ENCODE results near the gene TMEM123. TPM values are rescaled to one million over a fixed set of nuclear protein-coding genes. Genes with fewer than 3 reads are reported as not detected.

TMEM123 gene
- total and polyA plus RNA-seq, 2 donors (not counting 3 experiments of a cell fraction or from before 2014, with no cell fraction given): 201 to 257 TPM

DNA sequence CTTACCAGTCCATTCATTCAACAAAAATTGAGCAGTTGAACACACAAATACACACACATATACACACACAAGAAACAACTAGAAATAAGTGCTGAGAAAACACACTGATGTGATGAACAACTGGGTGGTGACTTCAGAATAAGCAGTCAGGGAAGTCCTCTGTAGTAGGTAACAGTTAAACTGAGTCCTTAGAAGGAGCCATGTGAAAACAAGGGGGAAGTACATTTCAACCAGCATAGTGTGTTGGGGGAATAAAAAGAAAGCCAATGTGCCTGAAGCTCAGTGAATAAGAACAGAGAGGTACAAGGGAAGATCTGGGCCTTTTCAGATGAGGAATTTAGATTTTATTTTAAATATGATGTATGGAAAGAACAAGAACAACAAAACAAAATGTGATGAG lies 6.8 kb upstream of the TMEM123 start:
- ChIA-PET POLR2A (no interaction called here), CTCF (interaction anchor here (3.1 kb wide), 1 partner anchor 69 kb away, joined by 13 read pairs; no protein-coding TSS in a partner anchor)
- no peak overlapping the region for H2AFZ ChIP-seq (ENCODE audit: low read depth, low read length)
- H3K9me1 ChIP-seq (replicated peaks; ENCODE audit: control insufficient read depth, extremely low read depth, insufficient read depth, low read length): no peaks in the 10 kb centered on the region
- H3K9me3 ChIP-seq (replicated peaks; ENCODE audit: control insufficient read depth, insufficient read depth, low read length): no peaks in the 10 kb centered on the region
- H3K36me3 ChIP-seq (ENCODE audit: control insufficient read depth in 2 of 2, extremely low read depth in 1 of 2, insufficient read depth in 2 of 2, low read length in 2 of 2): no peaks in the 10 kb centered on the region
- BruUV-seq (replicated peaks): no TSS peak
- H3K27ac ChIP-seq (ENCODE audit: insufficient read depth, low read depth, low read length): no peak overlapping the region
- peaks cover 16% of the 10 kb centered on the region for H3K4me1 ChIP-seq (ENCODE audit: control insufficient read depth, extremely low read depth, insufficient read depth, low read length)
- H3K4me3 ChIP-seq (replicated peaks in 1 of 3; ENCODE audit: insufficient read depth in 1 of 3, low read depth in 1 of 3, low read length in 3 of 3): no peak overlapping the region
- dilution Hi-C loops (cut with MboI; ENCODE audit: extremely low pct_ligation_motif_present, low sequenced_read_pairs) (no loop called here), intact Hi-C loops (cut with micrococcal nuclease) (no loop called here)
- DNase-seq (ENCODE audit: low read depth, low spot score): no peak
- no peaks in the 10 kb centered on the region for H3K27me3 ChIP-seq (ENCODE audit: control insufficient read depth in 2 of 2, insufficient read depth in 2 of 2, low read length in 2 of 2)
- no peak for TF ChIP-seq CTCF (IDR thresholded peaks at IDR 0.05; ENCODE audit: extremely low read depth in 1 of 2, insufficient read depth in 1 of 2, low read depth in 1 of 2, low read length in 2 of 2)
- TF ChIP-seq FOS (IDR thresholded peaks at IDR 0.05; ENCODE audit: borderline replicate concordance, insufficient read depth, low read length): no peak
- TF ChIP-seq MAX (IDR thresholded peaks at IDR 0.05; ENCODE audit: insufficient read depth, insufficient read length): no peak
- TF ChIP-seq JUN (IDR thresholded peaks at IDR 0.05; ENCODE audit: borderline replicate concordance, insufficient read depth, insufficient read length, low read depth): no peak
- no peak overlapping the region for H3K4me2 ChIP-seq (ENCODE audit: insufficient read depth, low read length)
- FAIRE-seq: no peak
- H3K79me2 ChIP-seq (ENCODE audit: control insufficient read depth, insufficient read depth, low read length): no peaks in the 10 kb centered on the region
- no peaks in the 10 kb centered on the region for H4K20me1 ChIP-seq (replicated peaks; ENCODE audit: control insufficient read depth, extremely low read depth, insufficient read depth, low read length)
- no peak overlapping the region for H3K9ac ChIP-seq (replicated peaks; ENCODE audit: extremely low read depth, insufficient read depth, low read length)

GRCh38 chr11:102458548-102458947 lies 6.0 kb upstream of the TMEM123 start:
- Histone ChIP-seq H3K27ac (ENCODE audit: insufficient read depth, low read depth, low read length) (no peak overlapping the region), H3K36me3 (ENCODE audit: control insufficient read depth in 2 of 2, extremely low read depth in 1 of 2, insufficient read depth in 2 of 2, low read length in 2 of 2) (no peaks in the 10 kb centered on the region), H3K79me2 (ENCODE audit: control insufficient read depth, insufficient read depth, low read length) (no peaks in the 10 kb centered on the region), H3K27me3 (ENCODE audit: control insufficient read depth in 2 of 2, insufficient read depth in 2 of 2, low read length in 2 of 2) (no peaks in the 10 kb centered on the region), H3K9ac (replicated peaks; ENCODE audit: extremely low read depth, insufficient read depth, low read length) (no peak overlapping the region), H3K9me1 (replicated peaks; ENCODE audit: control insufficient read depth, extremely low read depth, insufficient read depth, low read length) (no peaks in the 10 kb centered on the region), H4K20me1 (replicated peaks; ENCODE audit: control insufficient read depth, extremely low read depth, insufficient read depth, low read length) (no peaks in the 10 kb centered on the region), H3K4me1 (ENCODE audit: control insufficient read depth, extremely low read depth, insufficient read depth, low read length) (peaks cover 17% of the 10 kb centered on the region), H2AFZ (ENCODE audit: low read depth, low read length) (no peak overlapping the region), H3K4me3 (replicated peaks in 1 of 3; ENCODE audit: insufficient read depth in 1 of 3, low read depth in 1 of 3, low read length in 3 of 3) (no peak overlapping the region), H3K4me2 (ENCODE audit: insufficient read depth, low read length) (no peak overlapping the region), H3K9me3 (replicated peaks; ENCODE audit: control insufficient read depth, insufficient read depth, low read length) (no peaks in the 10 kb centered on the region)
- intact Hi-C loops (cut with micrococcal nuclease) (no loop called here), dilution Hi-C loops (cut with MboI; ENCODE audit: extremely low pct_ligation_motif_present, low sequenced_read_pairs) (no loop called here)
- FAIRE-seq (no peak), DNase-seq (ENCODE audit: low read depth, low spot score) (no peak)
- ChIA-PET CTCF (interaction anchor here (1.0 to 3.1 kb wide), 2 partner anchors 33 to 68 kb away, joined by 3 to 13 read pairs; no protein-coding TSS in a partner anchor), POLR2A (no interaction called here)
- BruUV-seq (replicated peaks): no TSS peak
- TF ChIP-seq MYC (IDR thresholded peaks at IDR 0.05; ENCODE audit: low read depth, low read length) (no peak), MAX (IDR thresholded peaks at IDR 0.05; ENCODE audit: insufficient read depth, insufficient read length) (no peak), EZH2 (IDR thresholded peaks at IDR 0.05; ENCODE audit: borderline replicate concordance, low read depth, low read length, severe bottlenecking) (no peak), GATA2 (IDR thresholded peaks at IDR 0.05; ENCODE audit: insufficient read depth, insufficient read length, low read depth, low read length) (no peak)
